GM18519 (cell line): Measurements from ENCODE around the gene KCTD18.

Experiments used
- ATAC-seq: cut with Tn5 transposase; IDR thresholded peaks from one replicate; pipeline ENCODE4 v1.9.1; 2021; ENCODE audit warnings: mild to moderate bottlenecking, moderate library complexity; ENCODE audit not compliant: unreplicated experiment, low FRiP score

KCTD18 gene

GRCh38 chr2:200488169-200488568, 21.7 kb downstream of the KCTD18 start:
- no peak for ATAC-seq

- ATAC-seq, result no peak
Measured at GRCh38 chr2:200486529-200486928, 23.3 kb downstream of the KCTD18 start.

- ATAC-seq, result no peak
Measured at GRCh38 chr2:200484934-200485333, 24.9 kb downstream of the KCTD18 start.

GRCh38 chr2:200483729-200484198, 26.1 kb downstream of the KCTD18 start:
- peak; percentile 43 for ATAC-seq

- ATAC-seq, result no peak
Measured at GRCh38 chr2:200482194-200482593, 27.7 kb downstream of the KCTD18 start.

GRCh38 chr2:200479692-200480265, 30.1 kb downstream of the KCTD18 start:
- no peak for ATAC-seq

GRCh38 chr2:200477667-200478131, 32.2 kb downstream of the KCTD18 start:
- ATAC-seq, result no peak

- no peak for ATAC-seq
Measured at GRCh38 chr2:200476836-200477235, 33.0 kb downstream of the KCTD18 start.

- ATAC-seq, result no peak
Measured at GRCh38 chr2:200475795-200476194, 34.1 kb downstream of the KCTD18 start.

GRCh38 chr2:200472853-200473464, 36.9 kb downstream of the KCTD18 start:
- no peak for ATAC-seq

- peak; percentile 6 for ATAC-seq
Measured at GRCh38 chr2:200471928-200472645, 37.8 kb downstream of the KCTD18 start.

- ATAC-seq, result peak; percentile 65
Measured at GRCh38 chr2:200471324-200471848, 38.5 kb downstream of the KCTD18 start.

GRCh38 chr2:200470230-200470629, 39.6 kb downstream of the KCTD18 start:
- ATAC-seq, result no peak

- no peak for ATAC-seq
Measured at GRCh38 chr2:200469708-200470211, 40.1 kb downstream of the KCTD18 start.

GRCh38 chr2:200467806-200468681, 41.8 kb downstream of the KCTD18 start:
- ATAC-seq, result no peak

GRCh38 chr2:200466425-200467418, 43.1 kb downstream of the KCTD18 start:
- ATAC-seq, result no peak

GRCh38 chr2:200463452-200463851, 46.4 kb downstream of the KCTD18 start:
- ATAC-seq, result no peak

- ATAC-seq, result no peak
Measured at GRCh38 chr2:200461846-200462710, 47.8 kb downstream of the KCTD18 start.
